GM12873 (cell line): ENCODE results near the gene KRT86.

Source experiments
- TF ChIP-seq, protein P1 (sequence below): IDR thresholded peaks from 2 replicates; pipeline ENCODE4 v1.5.1; 2012; ENCODE audit warnings: low read depth, mild to moderate bottlenecking, moderate library complexity, low read length, control low read depth; ENCODE audit not compliant: insufficient read depth; ENCODE audit errors: missing control alignments

Gene KRT86

DNA sequence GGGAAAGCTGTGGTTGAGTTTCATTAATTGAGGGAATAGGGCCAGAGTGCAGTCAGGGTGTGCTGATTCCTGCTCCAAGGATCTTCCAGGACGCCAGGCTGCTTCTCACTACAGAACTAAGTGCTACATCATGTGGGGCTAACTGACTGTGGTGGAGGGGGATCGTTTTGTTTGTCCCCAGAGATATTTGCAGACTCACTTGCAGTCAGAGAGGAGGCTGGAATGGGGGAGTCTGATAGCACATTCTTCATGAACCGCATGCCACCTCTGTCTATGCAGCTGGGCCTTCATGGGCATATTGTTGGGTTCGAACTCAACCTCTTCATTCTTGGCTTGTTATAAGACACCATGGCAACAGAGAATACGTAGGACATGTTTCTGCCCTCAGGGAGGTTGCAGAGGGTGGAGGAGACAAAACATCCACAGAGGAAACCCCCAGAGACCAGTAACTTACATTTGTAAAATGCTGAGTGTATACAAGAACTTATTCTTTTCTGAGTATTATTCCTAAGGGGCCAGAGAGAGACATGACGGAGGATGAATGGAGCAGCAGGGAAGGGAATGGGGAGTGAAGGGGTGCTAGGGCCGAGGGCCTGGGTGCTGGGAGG is 28.4 kb upstream of the KRT86 start:
- TF ChIP-seq, protein P1, sequence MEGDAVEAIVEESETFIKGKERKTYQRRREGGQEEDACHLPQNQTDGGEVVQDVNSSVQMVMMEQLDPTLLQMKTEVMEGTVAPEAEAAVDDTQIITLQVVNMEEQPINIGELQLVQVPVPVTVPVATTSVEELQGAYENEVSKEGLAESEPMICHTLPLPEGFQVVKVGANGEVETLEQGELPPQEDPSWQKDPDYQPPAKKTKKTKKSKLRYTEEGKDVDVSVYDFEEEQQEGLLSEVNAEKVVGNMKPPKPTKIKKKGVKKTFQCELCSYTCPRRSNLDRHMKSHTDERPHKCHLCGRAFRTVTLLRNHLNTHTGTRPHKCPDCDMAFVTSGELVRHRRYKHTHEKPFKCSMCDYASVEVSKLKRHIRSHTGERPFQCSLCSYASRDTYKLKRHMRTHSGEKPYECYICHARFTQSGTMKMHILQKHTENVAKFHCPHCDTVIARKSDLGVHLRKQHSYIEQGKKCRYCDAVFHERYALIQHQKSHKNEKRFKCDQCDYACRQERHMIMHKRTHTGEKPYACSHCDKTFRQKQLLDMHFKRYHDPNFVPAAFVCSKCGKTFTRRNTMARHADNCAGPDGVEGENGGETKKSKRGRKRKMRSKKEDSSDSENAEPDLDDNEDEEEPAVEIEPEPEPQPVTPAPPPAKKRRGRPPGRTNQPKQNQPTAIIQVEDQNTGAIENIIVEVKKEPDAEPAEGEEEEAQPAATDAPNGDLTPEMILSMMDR = no peak

DNA sequence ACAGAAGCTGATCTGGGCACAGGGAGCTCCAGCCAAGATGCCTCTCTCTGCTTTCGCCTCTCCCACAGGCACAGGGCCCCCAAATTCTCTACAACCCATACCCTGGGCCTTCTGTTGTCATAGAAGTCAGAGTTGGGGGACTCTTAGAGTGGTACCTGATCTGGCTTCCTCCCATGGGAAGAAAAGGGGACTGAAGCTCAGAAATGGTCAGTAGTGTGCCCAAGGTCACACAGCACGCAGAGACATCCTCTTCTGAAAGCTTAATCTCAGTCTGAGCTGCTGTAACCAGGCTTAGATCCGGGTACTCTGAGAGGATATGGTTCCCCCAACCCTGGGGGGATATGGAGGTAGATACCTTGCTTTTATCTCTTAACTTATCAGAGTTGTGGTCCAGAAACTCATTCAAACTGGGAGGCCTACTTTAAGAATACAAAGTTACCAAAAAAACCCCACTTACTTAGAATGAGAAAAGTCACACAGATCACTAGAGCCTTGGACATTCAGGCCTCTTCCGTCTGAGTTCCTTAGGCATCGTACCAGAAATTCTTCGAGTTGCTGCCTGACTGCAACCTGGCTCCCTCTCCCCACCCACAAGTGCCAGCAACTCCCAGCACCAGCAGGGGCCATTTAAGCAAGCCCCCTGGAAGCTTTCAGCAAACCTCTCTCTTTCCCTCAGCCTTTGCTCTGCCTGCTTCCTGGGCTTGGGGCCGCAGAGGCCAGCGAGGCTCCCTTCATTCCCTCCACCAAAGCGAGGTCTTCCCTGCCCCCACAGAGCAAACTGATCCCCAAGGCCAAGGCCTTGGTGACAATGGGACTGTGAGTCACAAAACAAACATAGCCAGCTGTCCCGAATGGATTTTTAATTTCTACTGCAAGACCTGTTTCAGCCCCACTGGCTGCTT is 27.5 kb upstream of the KRT86 start:
- TF ChIP-seq, protein P1 = no peak

DNA sequence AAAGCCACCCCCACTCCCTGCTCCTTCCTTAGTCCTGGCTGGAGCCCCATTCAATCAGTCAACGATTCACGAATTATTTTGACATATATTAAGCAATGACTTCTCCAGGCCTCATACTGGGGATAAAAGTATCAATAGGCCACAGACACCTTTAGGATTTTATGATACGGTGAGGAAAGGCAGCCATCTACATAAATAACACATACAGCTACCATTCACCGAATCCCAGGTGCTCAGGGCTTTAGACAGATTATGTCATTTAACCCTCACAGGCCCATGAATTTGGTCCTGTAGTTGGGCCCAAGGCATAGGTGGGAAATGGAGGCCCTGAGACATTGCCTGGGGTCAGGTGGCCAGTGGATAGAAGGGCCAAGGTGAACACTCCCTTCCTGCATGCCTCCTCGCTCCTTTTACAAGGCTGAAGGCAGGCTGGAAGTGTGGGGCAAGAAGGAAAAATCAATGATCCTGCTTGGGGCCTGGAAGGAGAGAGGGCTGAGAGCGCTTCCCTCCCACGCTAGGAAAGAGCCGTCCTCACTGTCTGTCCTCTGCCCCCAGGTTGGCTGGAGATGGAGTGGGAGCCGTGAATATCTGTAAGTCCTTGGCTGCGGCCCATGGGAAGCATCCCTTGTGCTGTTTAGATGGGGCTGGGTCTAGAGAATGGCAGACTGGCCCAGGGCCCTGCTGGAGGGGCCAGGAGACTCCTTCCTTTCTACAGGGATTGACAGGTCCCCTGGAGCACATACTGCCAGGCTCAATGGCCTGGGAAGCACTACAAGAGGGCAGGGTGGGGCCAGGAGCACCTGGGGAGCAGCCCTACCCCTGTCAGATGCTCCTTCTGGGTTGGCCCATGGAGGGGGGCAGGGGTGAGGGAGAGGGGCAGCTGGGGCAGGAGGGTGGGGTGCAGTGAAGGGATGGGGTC is 26.6 kb upstream of the KRT86 start:
- TF ChIP-seq, protein P1 = no peak

DNA sequence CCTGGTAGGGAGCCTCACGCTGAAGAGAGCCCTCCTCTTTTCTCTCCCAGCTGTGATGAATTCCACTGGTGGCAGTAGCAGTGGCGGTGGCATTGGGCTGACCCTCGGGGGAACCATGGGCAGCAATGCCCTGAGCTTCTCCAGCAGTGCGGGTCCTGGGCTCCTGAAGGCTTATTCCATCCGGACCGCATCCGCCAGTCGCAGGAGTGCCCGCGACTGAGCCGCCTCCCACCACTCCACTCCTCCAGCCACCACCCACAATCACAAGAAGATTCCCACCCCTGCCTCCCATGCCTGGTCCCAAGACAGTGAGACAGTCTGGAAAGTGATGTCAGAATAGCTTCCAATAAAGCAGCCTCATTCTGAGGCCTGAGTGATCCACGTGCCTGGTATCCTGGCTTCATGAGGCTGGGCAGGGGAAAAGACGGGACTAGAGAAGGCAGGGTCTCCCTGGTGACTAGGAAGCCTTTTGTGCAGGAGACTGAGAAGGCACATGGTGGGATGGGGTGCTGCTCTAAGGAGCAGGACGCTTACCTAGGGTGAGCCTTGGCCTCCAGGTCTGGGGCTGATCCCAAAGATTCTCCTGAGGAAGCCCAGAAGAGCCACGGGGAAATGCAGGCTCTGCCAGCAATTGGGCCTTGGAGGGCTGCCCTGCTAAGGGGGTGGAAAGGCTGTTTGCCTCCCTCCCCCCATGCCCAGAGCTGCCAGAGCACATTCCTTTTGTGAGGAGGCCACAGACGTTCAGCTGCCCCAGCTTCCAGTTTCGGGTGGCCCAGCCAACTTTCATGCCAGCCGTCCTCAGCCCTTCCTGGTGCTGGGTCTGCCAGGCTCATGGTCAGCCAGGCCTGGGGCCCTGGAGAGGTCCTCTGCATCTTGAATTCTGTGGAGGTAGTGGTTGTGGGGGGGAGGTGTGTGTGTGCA is 25.6 kb upstream of the KRT86 start:
- TF ChIP-seq, protein P1 = no peak

DNA sequence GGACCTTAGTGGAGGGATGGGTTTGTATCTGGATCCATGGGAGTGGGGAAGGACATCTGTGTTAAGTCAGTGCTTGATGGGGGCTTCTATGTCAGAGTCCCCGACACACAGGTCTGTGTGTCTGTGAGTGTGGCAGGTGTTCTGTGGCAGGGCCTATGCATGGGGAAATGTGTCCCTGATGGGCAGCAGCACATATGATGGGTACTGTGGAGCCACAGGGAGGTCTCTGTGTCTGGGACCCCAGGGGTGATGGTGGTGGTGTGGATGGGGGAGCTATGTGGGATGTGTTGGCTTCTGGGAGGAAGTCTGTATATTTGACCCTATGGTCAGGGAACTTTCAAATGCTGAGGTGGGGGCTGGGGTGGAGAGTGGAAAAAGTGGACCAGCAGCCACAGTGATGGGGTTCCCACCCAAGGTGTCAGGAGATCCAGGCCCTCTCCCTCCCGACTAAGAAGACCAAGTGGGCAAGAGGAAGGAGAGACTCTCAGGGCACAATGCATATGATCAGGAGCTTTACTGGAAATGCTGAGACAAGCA is 24.9 kb upstream of the KRT86 start:
- TF ChIP-seq, protein P1 = no peak

DNA sequence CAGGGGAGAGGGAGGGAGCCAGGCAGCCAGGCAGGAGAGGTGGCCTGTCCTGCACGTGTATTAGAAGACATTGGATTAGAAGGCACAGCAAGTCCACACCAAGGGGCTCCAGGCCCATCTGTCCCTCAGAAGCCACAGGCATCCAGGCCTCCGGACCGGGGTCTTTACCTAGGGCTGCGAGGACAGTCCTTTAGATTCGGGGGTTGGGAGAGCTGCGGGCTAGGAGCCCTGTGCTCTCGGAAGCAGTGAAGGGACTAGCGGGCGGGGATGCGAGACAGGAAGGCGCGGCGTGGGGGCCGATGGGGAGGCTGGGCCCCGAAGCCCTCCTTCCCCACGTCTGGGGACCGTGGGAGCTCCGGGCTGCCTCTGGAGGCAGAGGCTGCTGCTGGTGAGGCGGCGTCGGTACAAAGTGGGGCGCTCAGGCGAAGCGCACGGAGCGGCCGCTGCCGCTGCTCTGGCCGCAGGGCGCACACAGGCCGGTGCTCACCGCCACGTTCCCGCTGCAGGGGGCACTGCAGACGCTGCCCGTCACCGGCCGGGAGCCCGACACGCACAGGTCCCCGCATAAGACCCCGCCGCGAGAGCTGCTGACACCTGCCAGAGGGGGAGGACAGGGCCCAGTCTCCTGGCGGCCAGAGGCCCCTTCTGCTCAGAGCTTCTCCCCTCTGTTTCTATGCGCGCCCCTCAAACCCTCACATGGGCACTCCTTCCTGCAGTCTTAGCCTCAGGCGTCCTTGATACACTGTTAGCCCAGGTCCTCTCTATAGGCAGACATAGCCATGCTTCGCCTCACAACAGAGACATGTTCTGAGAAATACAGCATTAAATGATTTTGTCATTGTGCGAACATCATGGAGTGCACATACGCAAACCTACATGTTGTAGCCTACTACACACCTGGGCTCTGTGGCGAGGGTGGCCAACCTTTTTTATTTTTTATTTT is 24.1 kb upstream of the KRT86 start:
- TF ChIP-seq, protein P1 = no peak
